ENCODE results near the gene PSENEN.

- no peak for TF ChIP-seq CTCF (optimal IDR thresholded peaks at IDR 0.05 in 1 of 3, IDR thresholded peaks at IDR 0.05 in 1 of 3, conservative IDR thresholded peaks at IDR 0.05 in 1 of 3; ENCODE audit: extremely low read depth in 1 of 3, insufficient read depth in 2 of 3, low read length in 3 of 3)
- no peak for TF ChIP-seq EZH2 (IDR thresholded peaks at IDR 0.05; ENCODE audit: low read length)
Observed at GRCh38 chr19:35792888-35793287, 47.4 kb downstream of the PSENEN start.

Measured in keratinocyte (primary cell).